Uterus (tissue), 2 donors: ENCODE results near the gene NAB2.

Experiments used
- CTCF ChIP-seq, 4 experiments: fragments of 200-600 bp in 2 of 4; fragments of 450-650 bp in 2 of 4; sonication (generic) in 2 of 4; IDR thresholded peaks; one replicate each; pipeline ENCODE4 v1.5.1; 2016 to 2019; ENCODE audit warnings: antibody characterized with exemption in 4 of 4, mild to moderate bottlenecking in 2 of 4, moderate library complexity in 1 of 4
- POLR2A ChIP-seq, 2 donors: fragments of 450-650 bp; IDR thresholded peaks; one replicate each; pipeline ENCODE4 v1.6.1; 2016; ENCODE audit warnings: antibody characterized with exemption in 2 of 2, mild to moderate bottlenecking in 1 of 2, moderate library complexity in 1 of 2

GRCh38 chr12:57057067-57057751 is 31.7 kb upstream of the NAB2 start:
- TF ChIP-seq CTCF (IDR thresholded peaks at IDR 0.05) (no peak), POLR2A (IDR thresholded peaks at IDR 0.05) (no peak)
